ENCODE measurements around the gene IL31RA.

The IL31RA gene

GRCh38 chr5:55836191-55836590, 15.0 kb upstream of the IL31RA start:
- H3K4me2 ChIP-seq (ENCODE audit: low read depth, low read length, poor library complexity, severe bottlenecking), result no peak overlapping the region

GRCh38 chr5:55841976-55842375, 9.2 kb upstream of the IL31RA start:
- Histone ChIP-seq H3K9me2 (replicated peaks; ENCODE audit: low read depth, low read length) (no peaks in the 10 kb centered on the region), H3K36me3 (ENCODE audit: insufficient read depth, low read length) (no peaks in the 10 kb centered on the region), H3K4me1 (ENCODE audit: insufficient read depth, low read length, poor library complexity, severe bottlenecking) (no peaks in the 10 kb centered on the region), H3K9ac (ENCODE audit: low read depth, low read length, poor library complexity, severe bottlenecking) (no peak overlapping the region), H3K27me3 (ENCODE audit: insufficient read depth, low read length, poor library complexity, severe bottlenecking) (no peaks in the 10 kb centered on the region), H4K20me1 (ENCODE audit: insufficient read depth, low read length, poor library complexity, severe bottlenecking) (no peaks in the 10 kb centered on the region), H2AFZ (ENCODE audit: low read length) (no peak overlapping the region), H3K4me3 (ENCODE audit: low read length, poor library complexity, severe bottlenecking) (no peak overlapping the region), H3K4me2 (ENCODE audit: low read depth, low read length, poor library complexity, severe bottlenecking) (no peak overlapping the region), H3F3A (ENCODE audit: low read depth) (no peaks in the 10 kb centered on the region), H3K79me2 (ENCODE audit: insufficient read depth, low read length) (no peaks in the 10 kb centered on the region), H3K9me3 (ENCODE audit: insufficient read depth, low read depth, low read length) (no peaks in the 10 kb centered on the region)
- TF ChIP-seq CTCF (conservative IDR thresholded peaks at IDR 0.05; ENCODE audit: low read length), result no peak

More at GRCh38 chr5:55836191-55836590, 15.0 kb upstream of the IL31RA start:
- Histone ChIP-seq H2AFZ (ENCODE audit: low read length) (no peak overlapping the region), H3K9me2 (replicated peaks; ENCODE audit: low read depth, low read length) (no peaks in the 10 kb centered on the region), H3K9me3 (ENCODE audit: insufficient read depth, low read depth, low read length) (no peaks in the 10 kb centered on the region), H3K79me2 (ENCODE audit: insufficient read depth, low read length) (no peaks in the 10 kb centered on the region), H3K4me3 (ENCODE audit: low read length, poor library complexity, severe bottlenecking) (no peak overlapping the region), H3K9ac (ENCODE audit: low read depth, low read length, poor library complexity, severe bottlenecking) (no peak overlapping the region), H3K36me3 (ENCODE audit: insufficient read depth, low read length) (no peaks in the 10 kb centered on the region), H3K27me3 (ENCODE audit: insufficient read depth, low read length, poor library complexity, severe bottlenecking) (no peaks in the 10 kb centered on the region), H3K4me1 (ENCODE audit: insufficient read depth, low read length, poor library complexity, severe bottlenecking) (no peaks in the 10 kb centered on the region), H4K20me1 (ENCODE audit: insufficient read depth, low read length, poor library complexity, severe bottlenecking) (no peaks in the 10 kb centered on the region), H3F3A (ENCODE audit: low read depth) (no peaks in the 10 kb centered on the region)
- no peak for TF ChIP-seq CTCF (conservative IDR thresholded peaks at IDR 0.05; ENCODE audit: low read length)
- no peak for TF ChIP-seq EZH2phosphoT487 (IDR thresholded peaks at IDR 0.05; ENCODE audit: borderline replicate concordance)

GRCh38 chr5:55847837-55848236, 3.3 kb upstream of the IL31RA start:
- TF ChIP-seq EZH2phosphoT487 (IDR thresholded peaks at IDR 0.05; ENCODE audit: borderline replicate concordance) (no peak), CTCF (conservative IDR thresholded peaks at IDR 0.05; ENCODE audit: low read length) (no peak)
- H3K27me3 ChIP-seq (ENCODE audit: insufficient read depth, low read length, poor library complexity, severe bottlenecking), result peaks cover 5% of the 10 kb centered on the region
- no peaks in the 10 kb centered on the region for H3K4me1 ChIP-seq (ENCODE audit: insufficient read depth, low read length, poor library complexity, severe bottlenecking)
- no peaks in the 10 kb centered on the region for H3K79me2 ChIP-seq (ENCODE audit: insufficient read depth, low read length)
- H2AFZ ChIP-seq (ENCODE audit: low read length), result no peak overlapping the region
- H3F3A ChIP-seq (ENCODE audit: low read depth), result no peaks in the 10 kb centered on the region
- no peaks in the 10 kb centered on the region for H3K9me2 ChIP-seq (replicated peaks; ENCODE audit: low read depth, low read length)
- no peak overlapping the region for H3K4me2 ChIP-seq (ENCODE audit: low read depth, low read length, poor library complexity, severe bottlenecking)
- H3K9me3 ChIP-seq (ENCODE audit: insufficient read depth, low read depth, low read length), result no peaks in the 10 kb centered on the region
- H4K20me1 ChIP-seq (ENCODE audit: insufficient read depth, low read length, poor library complexity, severe bottlenecking), result no peaks in the 10 kb centered on the region
- no peak overlapping the region for H3K9ac ChIP-seq (ENCODE audit: low read depth, low read length, poor library complexity, severe bottlenecking)
- H3K36me3 ChIP-seq (ENCODE audit: insufficient read depth, low read length), result no peaks in the 10 kb centered on the region
- H3K4me3 ChIP-seq (ENCODE audit: low read length, poor library complexity, severe bottlenecking), result no peak overlapping the region
